LNCaP clone FGC (cell line): Measurements from ENCODE around the gene ALPG.
"Not testable (repeated sequence)": the region's sequence is repeated elsewhere in the genome, so short reads cannot be mapped to it uniquely, and the experiment has no call there.

Experiments
- DNase-seq: peaks from one replicate; pipeline ENCODE4 v3.0.0-alpha.2; 2011; ENCODE audit warnings: low read depth
- H3K4me3 ChIP-seq: 2 replicates; pipeline ENCODE4 v1.5.1; 2011; ENCODE audit warnings: mild to moderate bottlenecking, low read depth, low read length, control low read depth
- CTCF ChIP-seq: IDR thresholded peaks from 2 replicates; pipeline ENCODE4 v1.5.1; 2012; ENCODE audit warnings: mild to moderate bottlenecking; ENCODE audit not compliant: control insufficient read depth, insufficient read depth; ENCODE audit errors: extremely low read depth

Gene ALPG

GRCh38 chr2:232406556-232407310, at the start of gene ALPG:
Gene ALPG, plus strand, starts transcription at chr2:232406844. Its CDS starts 51 bp downstream, at chr2:232406895.
- no peak for DNase-seq
- H3K4me3 ChIP-seq = no peak within 1 kb of the TSS

GRCh38 chr2:232361646-232362045, 45.0 kb upstream of the ALPG start:
- TF ChIP-seq CTCF = no peak
- DNase-seq = no peak
- H3K4me3 ChIP-seq = no peak overlapping the region

More at GRCh38 chr2:232406556-232407310, at the start of gene ALPG:
- no peak for TF ChIP-seq CTCF

GRCh38 chr2:232362174-232362900, 44.3 kb upstream of the ALPG start:
- TF ChIP-seq CTCF = no peak
- H3K4me3 ChIP-seq = no peak overlapping the region
- no peak for DNase-seq

- DNase-seq, H3K4me3 ChIP-seq: not testable (repeated sequence)
These were observed 43.4 kb upstream of the ALPG start for GRCh38 chr2:232363064-232363783.

- TF ChIP-seq CTCF = no peak
- H3K4me3 ChIP-seq = no peak overlapping the region
- no peak for DNase-seq
These were observed 42.6 kb upstream of the ALPG start for GRCh38 chr2:232363784-232364615.

GRCh38 chr2:232364806-232365594, 41.6 kb upstream of the ALPG start:
- not testable (repeated sequence) for H3K4me3 ChIP-seq, DNase-seq

- peak; percentile 75 for TF ChIP-seq CTCF
- H3K4me3 ChIP-seq = no peak overlapping the region
- peak; percentile 6 for DNase-seq
These were observed 40.9 kb upstream of the ALPG start for GRCh38 chr2:232365621-232366321.

GRCh38 chr2:232366461-232366860, 40.2 kb upstream of the ALPG start:
- H3K4me3 ChIP-seq = not testable (repeated sequence)

More at GRCh38 chr2:232366461-232366860, 40.2 kb upstream of the ALPG start:
- not testable (repeated sequence) for DNase-seq
